A549 treated with ZK216348 at 1 μM for 4 hours (cell line): ENCODE measurements around the gene TGM1. TPM values are rescaled to one million over a fixed set of nuclear protein-coding genes. Genes with fewer than 3 reads are reported as not detected.

Source experiments
- total RNA-seq: library from RNA; stranded (reverse); fragments of 200-300 nt; extraction: Qiagen RNA extraction; gene quantifications from 5 replicates; pipeline ENCODE4 v1.2.3, GENCODE V29; 2022; ENCODE audit warnings: low read depth

TGM1 gene
- total RNA-seq, 1 experiment from 2014 or later: 0.73 TPM

Other genes starting within 250 kb of the TGM1 start
- gene CARMIL3, start 211.2 kb downstream of the TGM1 start, total RNA-seq: 0.22 to 0.74 TPM (median 0.60 TPM) in 5 replicates
- gene CPNE6, start 191.6 kb downstream of the TGM1 start, total RNA-seq: not detected in 5 replicates
- 13.5 to 21.1 TPM (median 19.2 TPM) in 5 replicates for gene PCK2, start 168.9 kb downstream of the TGM1 start, total RNA-seq
- 19.4 to 22.4 TPM (median 21.7 TPM) in 5 replicates for gene DCAF11, start 148.4 kb downstream of the TGM1 start, total RNA-seq
- gene NRL, start 148.2 kb downstream of the TGM1 start, total RNA-seq: 0.53 to 0.97 TPM (median 0.65 TPM) in 5 replicates
- not detected in 5 replicates for gene FITM1, start 132.5 kb downstream of the TGM1 start, total RNA-seq
- gene PSME1, start 127.0 kb downstream of the TGM1 start, total RNA-seq: 149 to 185 TPM (median 165 TPM) in 5 replicates
- gene EMC9, start 121.6 kb downstream of the TGM1 start, total RNA-seq: 37.8 to 64.0 TPM (median 62.7 TPM) in 5 replicates
- 149 to 205 TPM (median 163 TPM) in 5 replicates for gene PSME2, start 116.6 kb downstream of the TGM1 start, total RNA-seq
- 14.7 to 35.4 TPM (median 31.7 TPM) in 5 replicates for gene RNF31, start 115.7 kb downstream of the TGM1 start, total RNA-seq
- 15.5 to 24.9 TPM (median 19.7 TPM) in 5 replicates for gene IRF9, start 101.9 kb downstream of the TGM1 start, total RNA-seq
- gene REC8, start 91.1 kb downstream of the TGM1 start, total RNA-seq: 2.6 to 6.5 TPM (median 4.6 TPM) in 5 replicates
- gene IPO4, start 74.4 kb downstream of the TGM1 start, total RNA-seq: 51.4 to 91.8 TPM (median 77.1 TPM) in 5 replicates
- 48.0 to 74.0 TPM (median 66.9 TPM) in 5 replicates for gene TM9SF1, start 67.7 kb downstream of the TGM1 start, total RNA-seq
- not detected in 5 replicates for gene TSSK4, start 57.5 kb downstream of the TGM1 start, total RNA-seq
- 76.7 to 107 TPM (median 84.4 TPM) in 5 replicates for gene CHMP4A, start 49.7 kb downstream of the TGM1 start, total RNA-seq
- 22.6 to 33.8 TPM (median 29.9 TPM) in 5 replicates for gene MDP1, start 47.1 kb downstream of the TGM1 start, total RNA-seq
- 456 to 538 TPM (median 471 TPM) in 5 replicates for gene NEDD8, start 30.8 kb downstream of the TGM1 start, total RNA-seq
- 53.6 to 67.0 TPM (median 57.2 TPM) in 5 replicates for gene GMPR2, start 30.2 kb downstream of the TGM1 start, total RNA-seq
- gene TINF2, start 20.6 kb downstream of the TGM1 start, total RNA-seq: 31.9 to 41.7 TPM (median 36.3 TPM) in 5 replicates
- gene RABGGTA, start 8.4 kb upstream of the TGM1 start, total RNA-seq: 13.7 to 19.6 TPM (median 18.4 TPM) in 5 replicates
- gene DHRS1, start 36.6 kb upstream of the TGM1 start, total RNA-seq: 9.5 to 15.2 TPM (median 13.7 TPM) in 5 replicates
- gene NOP9, start 36.7 kb upstream of the TGM1 start, total RNA-seq: 11.6 to 19.3 TPM (median 18.7 TPM) in 5 replicates
- gene CIDEB, start 44.8 kb upstream of the TGM1 start, total RNA-seq: 0.12 to 0.21 TPM (median 0.18 TPM) in 4 of 5 replicates, not detected in the other
- gene LTB4R2, start 47.0 kb upstream of the TGM1 start, total RNA-seq: 2.0 to 6.3 TPM (median 5.6 TPM) in 5 replicates
- 3.2 to 6.8 TPM (median 5.9 TPM) in 5 replicates for gene LTB4R, start 48.3 kb upstream of the TGM1 start, total RNA-seq
- gene ADCY4, start 71.9 kb upstream of the TGM1 start, total RNA-seq: 0.21 TPM in 1 of 5 replicates, not detected in the others
- gene RIPK3, start 76.8 kb upstream of the TGM1 start, total RNA-seq: not detected in 5 replicates
- gene NFATC4, start 105.0 kb upstream of the TGM1 start, total RNA-seq: 0.15 to 0.36 TPM (median 0.25 TPM) in 4 of 5 replicates, not detected in the other
- 0.25 to 0.57 TPM (median 0.27 TPM) in 5 replicates for gene NYNRIN, start 135.8 kb upstream of the TGM1 start, total RNA-seq
- 0.59 to 2.1 TPM (median 1.1 TPM) in 5 replicates for gene CBLN3, start 166.5 kb upstream of the TGM1 start, total RNA-seq
- 19.8 to 31.7 TPM (median 27.3 TPM) in 5 replicates for gene KHNYN, start 166.8 kb upstream of the TGM1 start, total RNA-seq
- gene SDR39U1, start 179.6 kb upstream of the TGM1 start, total RNA-seq: 33.1 to 53.2 TPM (median 49.6 TPM) in 5 replicates
- gene CMA1, start 245.1 kb upstream of the TGM1 start, total RNA-seq: not detected in 5 replicates